HepG2 (cell line): Measurements from ENCODE around the gene SPTSSB. TPM values are rescaled to one million over a fixed set of nuclear protein-coding genes. Genes with fewer than 3 reads are reported as not detected.

Experiments
- ASH2L ChIP-seq: fragments of 300-600, 200-600 bp; sonication (generic); IDR thresholded peaks from 2 replicates; pipeline ENCODE4 v1.7.0; 2017; ENCODE audit warnings: low read depth, mild to moderate bottlenecking, moderate library complexity, mixed read lengths, low read length; ENCODE audit not compliant: insufficient read length
- BCL3 ChIP-seq: sonication (generic); formaldehyde crosslinking; IDR thresholded peaks from 2 replicates; pipeline ENCODE4 v1.5.1; 2020; ENCODE audit warnings: mild to moderate bottlenecking, missing genetic modification reagents, moderate library complexity
- CBX2 ChIP-seq, 2 experiments: fragments of 200-600 bp in 1 of 2; sonication (generic); formaldehyde crosslinking in 1 of 2; IDR thresholded peaks; 2 replicates each; pipeline versions ENCODE4 v1.7.0 to v1.8.1; 2018 to 2022; ENCODE audit warnings: low read depth in 2 of 2, low read length in 1 of 2, mild to moderate bottlenecking in 1 of 2, missing genetic modification reagents in 1 of 2
- GFI1 ChIP-seq: sonication (generic); formaldehyde crosslinking; IDR thresholded peaks from 2 replicates; pipeline ENCODE4 v1.5.0; 2020; ENCODE audit warnings: missing genetic modification reagents, mild to moderate bottlenecking, borderline replicate concordance
- PREB ChIP-seq: sonication (generic); formaldehyde crosslinking; IDR thresholded peaks from 2 replicates; pipeline ENCODE4 v1.4.0; 2020; ENCODE audit warnings: missing genetic modification reagents
- TBX2 ChIP-seq: sonication (generic); formaldehyde crosslinking; IDR thresholded peaks from 2 replicates; pipeline ENCODE4 v1.5.0; 2020; ENCODE audit warnings: missing genetic modification reagents, mild to moderate bottlenecking, borderline replicate concordance
- TCF7L2 ChIP-seq: IDR thresholded peaks from 2 replicates; pipeline ENCODE4 v1.6.1; 2011; ENCODE audit warnings: mild to moderate bottlenecking, low read depth, low read length, moderate library complexity
- ZBTB3 ChIP-seq: sonication (generic); formaldehyde crosslinking; IDR thresholded peaks from 2 replicates; pipeline ENCODE4 v1.4.0; 2020; ENCODE audit warnings: low read depth, mild to moderate bottlenecking, moderate library complexity, missing genetic modification reagents, borderline replicate concordance
- ZMAT3 ChIP-seq: sonication (generic); formaldehyde crosslinking; conservative IDR thresholded peaks from 2 replicates; pipeline ENCODE4 v1.7.0; 2021; ENCODE audit warnings: missing genetic modification reagents
- ZNF253 ChIP-seq: sonication (generic); formaldehyde crosslinking; IDR thresholded peaks from 2 replicates; pipeline ENCODE4 v1.8.0; 2022; ENCODE audit warnings: mild to moderate bottlenecking, missing genetic modification reagents, borderline replicate concordance
- ZNF432 ChIP-seq: sonication (generic); formaldehyde crosslinking; IDR thresholded peaks from 2 replicates; pipeline ENCODE4 v1.5.0; 2020; ENCODE audit warnings: missing genetic modification reagents, mild to moderate bottlenecking, borderline replicate concordance
- ZNF784 ChIP-seq: sonication (generic); formaldehyde crosslinking; IDR thresholded peaks from 2 replicates; pipeline ENCODE4 v1.5.1; 2020; ENCODE audit warnings: missing genetic modification reagents, mild to moderate bottlenecking, borderline replicate concordance
- polyA plus RNA-seq, 8 experiments: library from polyadenylated mRNA; depleted of rRNA in 3 of 8; stranded (reverse) in 7 of 8; unstranded in 1 of 8; fragments of >200 nt; fragmentation: Illumina TruSeq in 4 of 8; extraction: Trizol in 4 of 8; gene quantifications; 2 replicates each; pipeline versions ENCODE4 v1.2.1 to v1.2.3, GENCODE V29; 2011 to 2016; ENCODE audit warnings: low read depth in 4 of 8, missing spikeins in 1 of 8, mixed read lengths in 1 of 8; ENCODE audit not compliant: insufficient read depth in 1 of 8
- total RNA-seq, 5 experiments: library from RNA; depleted of rRNA; stranded (reverse); fragments of >200 nt; fragmentation: Illumina TruSeq; extraction: Trizol; gene quantifications; 2 replicates each; pipeline ENCODE4 v1.2.3, GENCODE V29; 2016; ENCODE audit warnings: low read depth in 1 of 5
- TF ChIP-seq, protein P1 (sequence below): sonication (generic); formaldehyde crosslinking; IDR thresholded peaks from 2 replicates; pipeline ENCODE4 v1.8.0; 2022; ENCODE audit warnings: mild to moderate bottlenecking, missing genetic modification reagents, moderate library complexity
- TF ChIP-seq, protein P2 (sequence below): sonication (generic); formaldehyde crosslinking; IDR thresholded peaks from 2 replicates; pipeline ENCODE4 v1.4.0; 2020; ENCODE audit warnings: mild to moderate bottlenecking, missing genetic modification reagents

Gene SPTSSB
- total and polyA plus RNA-seq, 2 of the 13 experiments (the other 11 are each of a cell fraction or from before 2014, with no cell fraction given) = 0.51 to 2.4 TPM

DNA sequence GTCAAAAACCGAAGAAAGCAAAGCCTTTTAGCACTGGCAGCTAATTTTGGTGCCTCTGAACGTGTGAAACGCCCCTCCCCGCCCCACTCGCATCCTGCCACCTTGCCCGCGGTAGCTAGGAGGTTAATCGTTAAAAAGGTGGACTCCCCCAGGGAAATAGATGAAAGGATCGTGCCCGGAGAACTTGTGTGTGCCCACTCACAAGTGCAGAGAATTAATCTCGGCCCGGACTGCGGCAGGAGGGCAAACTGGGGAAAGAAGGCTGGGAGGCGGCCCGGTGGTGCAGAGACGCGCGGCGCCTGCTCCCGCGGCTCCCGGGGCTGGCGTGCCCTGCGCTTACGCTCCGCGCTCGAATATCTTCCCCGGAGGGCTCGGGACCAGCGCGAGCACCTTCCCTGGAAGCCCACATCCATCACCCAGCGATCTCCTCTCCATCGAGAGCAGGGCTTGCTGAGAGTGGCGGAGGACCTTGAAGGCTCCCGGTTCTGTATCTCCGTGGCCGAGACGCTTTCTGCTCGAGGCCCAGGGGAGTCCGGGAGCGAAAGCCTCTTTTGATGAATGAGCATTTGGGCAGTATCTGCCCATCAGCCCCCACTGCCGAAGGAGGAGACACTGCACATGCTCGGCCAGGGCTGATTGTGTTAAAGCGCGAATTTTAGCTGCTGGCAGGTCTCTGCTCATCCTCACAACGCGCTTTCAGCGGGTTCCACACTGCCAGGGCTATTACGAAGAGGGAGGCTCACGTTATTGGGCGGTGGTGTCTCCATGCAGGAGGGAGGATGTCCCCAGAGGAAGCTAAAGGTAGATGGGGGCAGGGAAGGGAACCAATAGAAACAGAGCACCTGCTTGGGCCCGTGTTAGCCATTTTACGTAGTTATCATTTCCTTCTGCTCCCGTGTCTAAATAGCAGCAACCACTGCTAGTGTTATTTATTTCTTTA, 1.3 kb upstream of the SPTSSB start (continued):
- TF ChIP-seq, protein P1, sequence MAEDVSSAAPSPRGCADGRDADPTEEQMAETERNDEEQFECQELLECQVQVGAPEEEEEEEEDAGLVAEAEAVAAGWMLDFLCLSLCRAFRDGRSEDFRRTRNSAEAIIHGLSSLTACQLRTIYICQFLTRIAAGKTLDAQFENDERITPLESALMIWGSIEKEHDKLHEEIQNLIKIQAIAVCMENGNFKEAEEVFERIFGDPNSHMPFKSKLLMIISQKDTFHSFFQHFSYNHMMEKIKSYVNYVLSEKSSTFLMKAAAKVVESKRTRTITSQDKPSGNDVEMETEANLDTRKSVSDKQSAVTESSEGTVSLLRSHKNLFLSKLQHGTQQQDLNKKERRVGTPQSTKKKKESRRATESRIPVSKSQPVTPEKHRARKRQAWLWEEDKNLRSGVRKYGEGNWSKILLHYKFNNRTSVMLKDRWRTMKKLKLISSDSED (CRISPR knock-in tag) = no peak
- TF ChIP-seq ZMAT3 (no peak), ZBTB3 (no peak), ZNF432 (CRISPR knock-in tag) (no peak), TBX2 (CRISPR knock-in tag) (peak; percentile 36), TCF7L2 (no peak), PREB (CRISPR knock-in tag) (no peak), ZNF784 (CRISPR knock-in tag) (no peak), GFI1 (CRISPR knock-in tag) (0 out of 2 replicates have a peak, but pooled peaks have one; percentile 3), ASH2L (no peak), BCL3 (CRISPR knock-in tag) (0 out of 2 replicates have a peak, but pooled peaks have one; percentile 23), CBX2 (IDR thresholded peaks at IDR 0.05; ENCODE audit: low read depth, low read length) (0 out of 2 replicates have a peak, but pooled peaks have one; percentile 33), CBX2 (CRISPR knock-in tag; IDR thresholded peaks at IDR 0.05; ENCODE audit: low read depth) (no peak), ZNF253 (no peak)
- TF ChIP-seq, protein P2, sequence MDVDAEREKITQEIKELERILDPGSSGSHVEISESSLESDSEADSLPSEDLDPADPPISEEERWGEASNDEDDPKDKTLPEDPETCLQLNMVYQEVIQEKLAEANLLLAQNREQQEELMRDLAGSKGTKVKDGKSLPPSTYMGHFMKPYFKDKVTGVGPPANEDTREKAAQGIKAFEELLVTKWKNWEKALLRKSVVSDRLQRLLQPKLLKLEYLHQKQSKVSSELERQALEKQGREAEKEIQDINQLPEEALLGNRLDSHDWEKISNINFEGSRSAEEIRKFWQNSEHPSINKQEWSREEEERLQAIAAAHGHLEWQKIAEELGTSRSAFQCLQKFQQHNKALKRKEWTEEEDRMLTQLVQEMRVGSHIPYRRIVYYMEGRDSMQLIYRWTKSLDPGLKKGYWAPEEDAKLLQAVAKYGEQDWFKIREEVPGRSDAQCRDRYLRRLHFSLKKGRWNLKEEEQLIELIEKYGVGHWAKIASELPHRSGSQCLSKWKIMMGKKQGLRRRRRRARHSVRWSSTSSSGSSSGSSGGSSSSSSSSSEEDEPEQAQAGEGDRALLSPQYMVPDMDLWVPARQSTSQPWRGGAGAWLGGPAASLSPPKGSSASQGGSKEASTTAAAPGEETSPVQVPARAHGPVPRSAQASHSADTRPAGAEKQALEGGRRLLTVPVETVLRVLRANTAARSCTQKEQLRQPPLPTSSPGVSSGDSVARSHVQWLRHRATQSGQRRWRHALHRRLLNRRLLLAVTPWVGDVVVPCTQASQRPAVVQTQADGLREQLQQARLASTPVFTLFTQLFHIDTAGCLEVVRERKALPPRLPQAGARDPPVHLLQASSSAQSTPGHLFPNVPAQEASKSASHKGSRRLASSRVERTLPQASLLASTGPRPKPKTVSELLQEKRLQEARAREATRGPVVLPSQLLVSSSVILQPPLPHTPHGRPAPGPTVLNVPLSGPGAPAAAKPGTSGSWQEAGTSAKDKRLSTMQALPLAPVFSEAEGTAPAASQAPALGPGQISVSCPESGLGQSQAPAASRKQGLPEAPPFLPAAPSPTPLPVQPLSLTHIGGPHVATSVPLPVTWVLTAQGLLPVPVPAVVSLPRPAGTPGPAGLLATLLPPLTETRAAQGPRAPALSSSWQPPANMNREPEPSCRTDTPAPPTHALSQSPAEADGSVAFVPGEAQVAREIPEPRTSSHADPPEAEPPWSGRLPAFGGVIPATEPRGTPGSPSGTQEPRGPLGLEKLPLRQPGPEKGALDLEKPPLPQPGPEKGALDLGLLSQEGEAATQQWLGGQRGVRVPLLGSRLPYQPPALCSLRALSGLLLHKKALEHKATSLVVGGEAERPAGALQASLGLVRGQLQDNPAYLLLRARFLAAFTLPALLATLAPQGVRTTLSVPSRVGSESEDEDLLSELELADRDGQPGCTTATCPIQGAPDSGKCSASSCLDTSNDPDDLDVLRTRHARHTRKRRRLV (CRISPR knock-in tag) = no peak
